ENCODE results near the gene BLTP3B.

Gene BLTP3B

DNA sequence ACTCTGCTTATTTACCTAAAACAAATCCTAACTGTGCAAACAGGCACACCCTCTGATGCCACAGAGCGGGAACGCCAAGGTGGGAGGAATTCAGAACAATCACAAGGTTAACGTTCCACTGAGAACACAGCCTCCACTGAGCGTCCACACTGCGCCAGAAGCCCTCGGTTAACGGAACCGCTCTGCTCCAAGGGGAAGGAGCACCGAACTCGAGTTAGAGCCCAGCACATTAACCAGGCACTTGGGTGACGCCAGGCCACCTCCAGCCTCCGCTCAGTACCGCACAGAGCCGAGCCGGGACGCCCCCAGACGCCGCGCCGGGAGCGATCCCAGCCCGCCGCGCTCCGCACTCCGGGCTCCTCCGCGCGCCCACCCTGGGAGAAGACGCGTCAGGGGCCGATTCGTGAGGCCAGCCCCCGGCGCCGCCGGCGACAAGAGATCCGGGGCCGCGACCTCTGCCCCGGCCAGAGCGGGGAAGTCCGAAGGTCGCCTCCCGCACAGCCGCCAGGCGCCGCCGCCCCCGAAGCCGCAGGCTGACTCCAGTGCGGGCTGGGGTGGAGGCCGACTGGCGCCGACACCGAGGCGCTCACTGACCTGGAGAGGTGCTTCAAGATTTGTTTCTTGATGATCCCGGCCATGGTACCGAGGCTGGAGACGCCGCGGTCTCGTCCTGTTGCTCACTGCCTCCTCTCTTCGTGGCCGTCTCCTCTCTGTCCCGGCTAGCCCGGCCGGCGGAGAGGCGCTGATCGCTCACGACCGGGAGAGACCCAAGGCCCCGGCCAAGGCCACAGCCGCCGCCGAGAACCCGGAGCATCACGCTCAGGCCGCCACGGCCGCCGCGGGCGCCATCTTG, 450 bp downstream of the BLTP3B start:
- H3K4me1 ChIP-seq, result no peaks in the 10 kb centered on the region
- peaks cover 18% of the 10 kb centered on the region for H3K79me2 ChIP-seq
- no peaks in the 10 kb centered on the region for H3K27me3 ChIP-seq (ENCODE audit: control insufficient read depth, insufficient read depth, low read length)
- H2AFZ ChIP-seq, result peak overlapping the region; percentile 98
- no peaks in the 10 kb centered on the region for H3K9me3 ChIP-seq (ENCODE audit: control insufficient read depth, low read length)
- H3K4me3 ChIP-seq (ENCODE audit: low read depth, low read length), result peak overlapping the region; percentile 82
- H3K9ac ChIP-seq, result peak overlapping the region; percentile 92
- peak overlapping the region; percentile 82 for H3K4me2 ChIP-seq (ENCODE audit: low read length)
- peak overlapping the region; percentile 96 for H3K27ac ChIP-seq
- TF ChIP-seq, protein P1, sequence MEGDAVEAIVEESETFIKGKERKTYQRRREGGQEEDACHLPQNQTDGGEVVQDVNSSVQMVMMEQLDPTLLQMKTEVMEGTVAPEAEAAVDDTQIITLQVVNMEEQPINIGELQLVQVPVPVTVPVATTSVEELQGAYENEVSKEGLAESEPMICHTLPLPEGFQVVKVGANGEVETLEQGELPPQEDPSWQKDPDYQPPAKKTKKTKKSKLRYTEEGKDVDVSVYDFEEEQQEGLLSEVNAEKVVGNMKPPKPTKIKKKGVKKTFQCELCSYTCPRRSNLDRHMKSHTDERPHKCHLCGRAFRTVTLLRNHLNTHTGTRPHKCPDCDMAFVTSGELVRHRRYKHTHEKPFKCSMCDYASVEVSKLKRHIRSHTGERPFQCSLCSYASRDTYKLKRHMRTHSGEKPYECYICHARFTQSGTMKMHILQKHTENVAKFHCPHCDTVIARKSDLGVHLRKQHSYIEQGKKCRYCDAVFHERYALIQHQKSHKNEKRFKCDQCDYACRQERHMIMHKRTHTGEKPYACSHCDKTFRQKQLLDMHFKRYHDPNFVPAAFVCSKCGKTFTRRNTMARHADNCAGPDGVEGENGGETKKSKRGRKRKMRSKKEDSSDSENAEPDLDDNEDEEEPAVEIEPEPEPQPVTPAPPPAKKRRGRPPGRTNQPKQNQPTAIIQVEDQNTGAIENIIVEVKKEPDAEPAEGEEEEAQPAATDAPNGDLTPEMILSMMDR (IDR thresholded peaks at IDR 0.05), result no peak
- no peaks in the 10 kb centered on the region for H3K36me3 ChIP-seq (ENCODE audit: control insufficient read depth, insufficient read depth, low read length)

DNA sequence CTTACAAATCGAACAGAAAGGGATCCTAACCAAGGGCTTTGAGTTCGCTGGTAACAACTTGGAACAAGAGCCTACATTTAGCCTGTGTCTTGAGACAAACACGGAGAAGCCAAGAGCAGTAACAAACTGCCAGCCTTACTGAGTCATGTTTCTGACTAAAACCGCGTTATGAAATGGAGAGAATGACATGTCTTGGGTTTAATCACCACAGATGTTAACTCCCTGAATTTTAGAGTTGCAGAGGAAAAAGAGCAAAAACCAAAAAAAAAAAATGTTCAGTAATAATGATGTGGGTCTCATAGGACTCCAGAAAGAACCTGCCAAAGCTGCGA, 1.0 kb downstream of the BLTP3B start:
- Histone ChIP-seq H3K9me3 (ENCODE audit: control insufficient read depth, low read length) (no peaks in the 10 kb centered on the region), H3K79me2 (peaks cover 23% of the 10 kb centered on the region)

DNA sequence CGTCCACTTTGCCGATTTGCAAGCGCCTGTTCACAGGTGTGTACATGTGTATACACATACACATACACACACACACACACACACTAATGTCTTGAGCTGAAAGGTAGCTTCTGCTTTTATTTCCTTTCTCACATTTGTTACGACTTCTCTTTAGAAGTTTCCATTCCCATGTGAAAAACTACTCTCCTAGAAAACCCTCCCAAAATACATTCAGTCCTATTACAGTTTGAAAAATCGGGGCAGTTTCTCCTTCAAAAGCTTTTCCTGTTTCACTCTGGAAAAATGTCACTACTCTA, 3.9 kb downstream of the BLTP3B start:
- Histone ChIP-seq H2AFZ (no peak overlapping the region), H3K27me3 (ENCODE audit: control insufficient read depth, insufficient read depth, low read length) (no peaks in the 10 kb centered on the region), H3K4me1 (no peaks in the 10 kb centered on the region), H3K9me3 (ENCODE audit: control insufficient read depth, low read length) (no peaks in the 10 kb centered on the region), H3K36me3 (ENCODE audit: control insufficient read depth, insufficient read depth, low read length) (no peaks in the 10 kb centered on the region), H3K9ac (no peak overlapping the region), H3K4me2 (ENCODE audit: low read length) (no peak overlapping the region), H3K79me2 (peaks cover 23% of the 10 kb centered on the region), H3K27ac (no peak overlapping the region), H3K4me3 (ENCODE audit: low read depth, low read length) (no peak overlapping the region)
- TF ChIP-seq, protein P1 (IDR thresholded peaks at IDR 0.05), result no peak

More for the DNA sequence above, 1.0 kb downstream of the BLTP3B start:
- Histone ChIP-seq H3K4me3 (ENCODE audit: low read depth, low read length) (peak overlapping the region; percentile 82), H3K4me1 (no peaks in the 10 kb centered on the region), H3K9ac (peak overlapping the region; percentile 92), H3K4me2 (ENCODE audit: low read length) (peak overlapping the region; percentile 82), H3K27me3 (ENCODE audit: control insufficient read depth, insufficient read depth, low read length) (no peaks in the 10 kb centered on the region), H3K36me3 (ENCODE audit: control insufficient read depth, insufficient read depth, low read length) (no peaks in the 10 kb centered on the region), H3K27ac (peak overlapping the region; percentile 96), H2AFZ (peak overlapping the region; percentile 98)
- TF ChIP-seq, protein P1 (IDR thresholded peaks at IDR 0.05), result no peak

DNA sequence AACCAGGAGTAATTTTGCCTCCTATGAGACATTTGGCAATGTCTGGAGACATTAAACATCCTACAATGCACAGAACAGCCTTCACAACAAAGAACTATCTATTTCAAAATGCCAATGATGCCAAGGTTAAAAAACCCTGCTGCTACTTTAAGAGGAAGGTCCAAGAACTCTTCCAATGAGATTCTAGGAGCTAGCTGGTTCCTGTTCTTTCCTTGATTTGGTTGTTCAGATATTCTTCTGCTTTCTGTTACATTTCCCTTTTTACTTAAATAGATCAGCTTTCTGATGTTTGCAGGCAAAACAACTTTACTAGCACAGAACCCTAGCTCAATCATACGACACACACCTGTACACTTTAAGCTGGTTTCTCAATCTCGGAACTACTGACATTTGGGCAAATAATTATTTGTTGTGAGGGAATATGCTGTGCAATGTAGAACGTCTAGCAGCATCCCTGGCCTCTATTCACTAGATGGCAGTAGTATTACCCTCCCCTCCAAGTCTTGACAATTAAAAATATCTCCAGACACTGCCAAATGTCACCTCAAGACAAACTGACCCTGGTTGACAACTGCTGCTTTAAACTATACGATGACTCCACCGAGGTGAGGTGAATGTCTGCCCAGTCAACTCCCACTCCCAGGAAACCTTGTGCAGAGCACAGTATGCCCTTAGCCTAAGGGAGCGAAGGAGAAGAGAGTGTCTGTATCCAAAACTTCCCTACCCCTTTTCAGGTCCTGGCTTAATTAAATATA, 4.4 kb downstream of the BLTP3B start:
- no peaks in the 10 kb centered on the region for H3K9me3 ChIP-seq (ENCODE audit: control insufficient read depth, low read length)
- no peak overlapping the region for H3K27ac ChIP-seq
- no peaks in the 10 kb centered on the region for H3K36me3 ChIP-seq (ENCODE audit: control insufficient read depth, insufficient read depth, low read length)
- H3K4me3 ChIP-seq (ENCODE audit: low read depth, low read length), result no peak overlapping the region
- H3K79me2 ChIP-seq, result peaks cover 23% of the 10 kb centered on the region
- H3K27me3 ChIP-seq (ENCODE audit: control insufficient read depth, insufficient read depth, low read length), result no peaks in the 10 kb centered on the region
- no peak overlapping the region for H2AFZ ChIP-seq
- TF ChIP-seq, protein P1 (IDR thresholded peaks at IDR 0.05), result peak; percentile 18
- no peaks in the 10 kb centered on the region for H3K4me1 ChIP-seq
- H3K4me2 ChIP-seq (ENCODE audit: low read length), result no peak overlapping the region
- no peak overlapping the region for H3K9ac ChIP-seq
